ENCODE measurements around the gene PRTG. TPM values are rescaled to one million over a fixed set of nuclear protein-coding genes. Genes with fewer than 3 reads are reported as not detected.

Gene PRTG
- total RNA-seq, 1 donor from 2014 or later = 87.4 TPM

GRCh38 chr15:55638764-55639163 is 104.2 kb downstream of the PRTG start:
- TF ChIP-seq CTCF (IDR thresholded peaks at IDR 0.05; ENCODE audit: unreplicated experiment) = no peak
- H3K27me3 Mint-ChIP-seq = no peaks in the 10 kb centered on the region

GRCh38 chr15:55637086-55637485 is 105.9 kb downstream of the PRTG start:
- DNase-seq (ENCODE audit: low spot score, unreplicated experiment) = no peak
- Mint-ChIP-seq H3K36me3 (ENCODE audit: insufficient read depth) (peaks cover 30% of the 10 kb centered on the region), H3K27me3 (no peaks in the 10 kb centered on the region), H3K4me1 (ENCODE audit: low read depth) (peaks cover 4% of the 10 kb centered on the region), H3K9me3 (ENCODE audit: low read depth) (no peaks in the 10 kb centered on the region), H3K4me3 (ENCODE audit: low read depth) (no peak overlapping the region), H3K27ac (no peak overlapping the region)
- no peak for TF ChIP-seq CTCF (IDR thresholded peaks at IDR 0.05; ENCODE audit: unreplicated experiment)

More at GRCh38 chr15:55638764-55639163, 104.2 kb downstream of the PRTG start:
- peaks cover 25% of the 10 kb centered on the region for H3K36me3 Mint-ChIP-seq (ENCODE audit: insufficient read depth)
- no peak overlapping the region for H3K4me3 Mint-ChIP-seq (ENCODE audit: low read depth)
- no peak for DNase-seq (ENCODE audit: low spot score, unreplicated experiment)
- no peak overlapping the region for H3K27ac Mint-ChIP-seq
- no peaks in the 10 kb centered on the region for H3K9me3 Mint-ChIP-seq (ENCODE audit: low read depth)
- peaks cover 4% of the 10 kb centered on the region for H3K4me1 Mint-ChIP-seq (ENCODE audit: low read depth)

GRCh38 chr15:55633731-55634130 is 109.2 kb downstream of the PRTG start:
- Mint-ChIP-seq H3K36me3 (ENCODE audit: insufficient read depth) (peaks cover 30% of the 10 kb centered on the region), H3K27ac (no peak overlapping the region), H3K4me1 (ENCODE audit: low read depth) (no peaks in the 10 kb centered on the region), H3K27me3 (no peaks in the 10 kb centered on the region), H3K4me3 (ENCODE audit: low read depth) (no peak overlapping the region), H3K9me3 (ENCODE audit: low read depth) (no peaks in the 10 kb centered on the region)
- no peak for TF ChIP-seq CTCF (IDR thresholded peaks at IDR 0.05; ENCODE audit: unreplicated experiment)
- no peak for DNase-seq (ENCODE audit: low spot score, unreplicated experiment)

GRCh38 chr15:55632434-55632833 is 110.5 kb downstream of the PRTG start:
- Mint-ChIP-seq H3K4me1 (ENCODE audit: low read depth) (no peaks in the 10 kb centered on the region), H3K27ac (no peak overlapping the region), H3K27me3 (no peaks in the 10 kb centered on the region), H3K4me3 (ENCODE audit: low read depth) (no peak overlapping the region), H3K36me3 (ENCODE audit: insufficient read depth) (peaks cover 34% of the 10 kb centered on the region), H3K9me3 (ENCODE audit: low read depth) (no peaks in the 10 kb centered on the region)
- no peak for DNase-seq (ENCODE audit: low spot score, unreplicated experiment)
- no peak for TF ChIP-seq CTCF (IDR thresholded peaks at IDR 0.05; ENCODE audit: unreplicated experiment)

GRCh38 chr15:55630858-55631257 is 112.1 kb downstream of the PRTG start:
- TF ChIP-seq CTCF (IDR thresholded peaks at IDR 0.05; ENCODE audit: unreplicated experiment) = no peak
- Mint-ChIP-seq H3K4me3 (ENCODE audit: low read depth) (no peak overlapping the region), H3K27me3 (no peaks in the 10 kb centered on the region), H3K27ac (peak overlapping the region; percentile 57), H3K36me3 (ENCODE audit: insufficient read depth) (peaks cover 32% of the 10 kb centered on the region), H3K4me1 (ENCODE audit: low read depth) (no peaks in the 10 kb centered on the region), H3K9me3 (ENCODE audit: low read depth) (no peaks in the 10 kb centered on the region)
- DNase-seq (ENCODE audit: low spot score, unreplicated experiment) = no peak

All from progenitor cell of endocrine pancreas (in vitro differentiated cells).